GM08714 (cell line): Measurements from ENCODE around the gene ERGIC1.

Experiments
- H3K4me3 ChIP-seq: fragments of 200-500 bp; sonication (Bioruptor generic); 2 replicates; pipeline ENCODE4 v1.5.1; 2014; ENCODE audit warnings: mild to moderate bottlenecking, low read length, inconsistent platforms
- ZNF274 ChIP-seq: IDR thresholded peaks from 2 replicates; pipeline ENCODE4 v1.6.1; 2012; ENCODE audit warnings: mild to moderate bottlenecking, low read depth, low read length

ERGIC1 gene

GRCh38 chr5:172956936-172957335 lies 122.9 kb downstream of the ERGIC1 start:
- H3K4me3 ChIP-seq, result no peak overlapping the region
- no peak for TF ChIP-seq ZNF274

DNA sequence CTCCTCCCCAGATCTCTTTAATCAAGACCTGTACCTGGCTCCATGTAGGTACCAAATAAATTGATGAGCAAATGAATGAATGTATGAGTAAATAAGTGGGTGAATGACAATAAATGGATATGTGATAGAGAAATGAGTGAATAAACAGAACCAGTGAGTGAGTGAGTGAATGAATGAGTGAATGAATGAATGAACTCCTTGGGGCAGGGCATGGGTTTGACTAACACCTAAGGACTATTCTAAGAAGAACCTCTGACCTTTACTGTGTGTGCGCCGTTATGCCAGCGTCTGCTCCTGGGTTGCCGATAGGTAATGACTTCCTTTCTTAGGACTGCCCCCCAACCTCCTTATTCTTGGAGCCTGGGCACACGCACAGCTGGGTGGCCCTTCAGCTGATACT lies 123.4 kb downstream of the ERGIC1 start:
- no peak for TF ChIP-seq ZNF274
- H3K4me3 ChIP-seq, result no peak overlapping the region

GRCh38 chr5:172958331-172959046 lies 124.4 kb downstream of the ERGIC1 start:
- peak overlapping the region; percentile 88 for H3K4me3 ChIP-seq
- TF ChIP-seq ZNF274, result no peak

DNA sequence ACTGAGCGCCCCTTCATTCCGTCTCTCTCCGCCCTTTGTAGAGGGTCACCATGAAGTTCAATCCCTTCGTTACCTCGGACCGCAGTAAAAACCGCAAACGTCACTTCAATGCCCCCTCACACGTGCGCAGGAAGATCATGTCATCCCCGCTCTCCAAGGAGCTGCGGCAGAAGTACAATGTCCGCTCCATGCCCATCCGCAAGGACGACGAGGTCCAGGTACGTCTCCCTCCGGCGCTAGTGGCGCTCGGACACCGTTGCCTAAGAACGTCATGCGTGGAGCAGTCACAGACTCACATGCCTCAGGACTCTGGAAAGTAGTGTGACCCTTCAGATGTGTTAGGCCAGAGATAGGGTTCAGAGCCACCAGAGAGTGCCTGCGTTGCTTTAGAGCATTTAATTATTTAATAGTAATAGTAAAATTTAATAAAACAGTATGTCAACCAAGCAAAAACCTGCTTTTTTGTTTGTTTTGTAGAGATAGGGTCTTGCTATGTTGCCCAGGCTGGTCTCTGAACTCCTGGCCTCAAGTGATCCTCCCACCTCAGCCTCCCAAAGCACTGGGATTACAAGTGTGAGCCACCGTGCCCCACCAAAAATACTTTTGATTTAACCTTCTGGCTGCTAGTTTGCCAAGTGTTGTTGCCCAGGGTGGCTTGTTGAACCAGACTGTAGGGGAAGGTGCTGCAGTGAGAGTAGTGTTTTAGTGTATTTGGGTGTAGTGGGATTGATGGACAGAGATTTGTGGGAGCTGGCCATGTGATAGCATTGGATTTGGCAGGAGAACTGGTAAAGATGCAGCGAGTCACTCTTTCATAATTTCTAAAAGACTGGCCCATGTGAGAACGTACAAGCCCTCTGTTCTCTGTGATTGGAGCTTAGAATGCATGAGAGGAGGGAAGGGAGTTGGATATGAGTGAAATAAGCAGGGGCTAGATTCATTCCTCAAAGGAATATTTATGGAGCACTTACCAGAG lies 126.1 kb downstream of the ERGIC1 start:
- TF ChIP-seq ZNF274, result no peak
- peak overlapping the region; percentile 88 for H3K4me3 ChIP-seq

DNA sequence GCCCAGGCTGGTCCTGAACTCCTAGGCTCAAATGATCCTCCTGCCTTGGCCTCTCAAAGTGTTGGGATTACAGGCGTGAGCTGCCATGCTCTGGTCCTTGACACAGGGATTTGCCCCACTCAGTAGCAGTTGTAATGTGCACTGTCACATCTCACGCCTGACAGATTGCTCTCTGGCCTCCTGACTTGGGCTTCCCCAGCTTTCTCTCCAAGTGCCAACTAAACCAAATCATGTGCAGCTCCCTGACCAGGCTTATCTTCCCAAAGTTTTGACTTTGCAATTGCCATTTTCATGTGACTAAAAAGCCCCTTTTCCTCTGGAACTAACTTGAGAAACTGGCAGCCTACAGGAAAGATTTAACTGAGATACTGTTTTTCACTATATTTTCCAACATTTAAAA lies 135.9 kb downstream of the ERGIC1 start:
- TF ChIP-seq ZNF274, result no peak
- H3K4me3 ChIP-seq, result no peak overlapping the region

GRCh38 chr5:172971482-172971881 lies 137.4 kb downstream of the ERGIC1 start:
- no peak overlapping the region for H3K4me3 ChIP-seq
- no peak for TF ChIP-seq ZNF274

DNA sequence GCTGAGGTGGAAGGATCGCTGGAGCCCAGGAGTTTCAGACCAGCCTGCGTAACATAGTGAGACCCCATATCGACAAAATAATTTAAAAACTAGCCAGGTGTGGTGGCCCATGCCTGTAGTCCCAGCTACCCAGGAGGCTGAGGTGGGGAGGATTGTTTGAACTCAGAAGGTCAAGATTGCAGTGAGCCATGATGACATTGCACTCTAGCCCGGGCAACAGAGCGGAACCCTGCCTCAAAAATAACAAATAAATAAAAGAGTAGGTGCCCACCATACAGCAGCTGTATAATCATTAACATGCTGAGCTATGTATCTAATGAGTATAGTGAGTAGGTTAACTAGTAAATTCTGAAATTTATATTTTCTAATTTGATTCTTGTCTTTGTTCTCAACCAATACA lies 138.5 kb downstream of the ERGIC1 start:
- no peak overlapping the region for H3K4me3 ChIP-seq
- TF ChIP-seq ZNF274, result no peak

DNA sequence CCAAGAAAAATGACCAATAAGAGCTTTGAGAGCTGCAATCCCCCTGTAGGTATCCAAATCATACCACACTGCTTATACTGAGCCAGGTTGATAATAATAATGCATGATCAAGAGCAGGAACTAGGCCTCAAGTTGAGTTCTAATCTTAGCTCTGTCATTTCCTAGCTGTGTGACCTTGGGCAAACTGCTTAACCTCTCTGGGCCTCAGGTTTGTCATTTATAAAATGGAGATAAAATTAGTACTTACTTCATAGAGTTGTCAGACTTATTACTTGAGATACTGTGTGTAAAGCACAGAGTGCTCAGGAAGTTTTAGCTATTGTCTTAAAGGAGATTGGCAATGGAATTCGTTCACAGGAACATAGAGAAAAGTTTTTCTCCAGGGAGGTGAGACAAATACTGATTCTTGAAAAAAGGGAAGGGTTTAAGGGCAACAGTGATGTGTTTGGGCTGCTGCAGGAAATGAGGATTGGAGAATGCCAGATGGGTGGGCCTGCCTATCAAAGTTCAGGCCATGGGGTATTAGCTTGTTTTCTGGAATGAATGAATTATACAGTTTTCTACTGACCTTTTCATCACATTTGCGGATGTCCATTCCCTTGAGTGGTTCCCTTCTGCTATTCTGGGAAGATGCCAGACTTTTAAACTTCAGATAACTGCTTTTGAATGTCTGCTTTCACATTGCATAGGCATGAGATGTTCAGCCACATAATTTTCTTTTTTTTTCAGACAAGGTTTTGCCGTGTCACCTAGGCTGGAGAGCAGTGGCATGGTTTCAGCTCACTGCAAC lies 139.3 kb downstream of the ERGIC1 start:
- H3K4me3 ChIP-seq, result no peak overlapping the region
- no peak for TF ChIP-seq ZNF274

DNA sequence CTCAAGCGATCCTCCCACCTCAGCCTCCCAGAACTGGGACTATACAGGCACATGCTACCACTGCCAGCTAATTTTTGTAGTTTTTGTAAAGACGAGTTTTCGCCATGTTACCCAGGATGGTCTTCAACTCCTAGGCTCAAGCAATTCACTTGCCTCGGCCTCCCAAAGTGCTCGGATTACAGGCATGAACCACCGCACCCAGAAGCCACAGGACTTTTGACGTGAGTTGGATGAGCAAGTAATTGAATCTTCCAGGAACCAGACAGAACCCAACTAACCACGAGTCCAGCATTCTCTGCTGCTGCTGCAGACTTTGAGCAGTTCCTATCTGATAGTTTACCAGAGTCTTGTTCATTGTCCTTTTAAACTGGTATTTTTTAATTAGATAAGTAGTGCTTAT lies 139.9 kb downstream of the ERGIC1 start:
- TF ChIP-seq ZNF274, result no peak
- H3K4me3 ChIP-seq, result no peak overlapping the region

- TF ChIP-seq ZNF274, result no peak
Measured at GRCh38 chr5:172975289-172975688, 141.2 kb downstream of the ERGIC1 start.

GRCh38 chr5:172979778-172980177 lies 145.7 kb downstream of the ERGIC1 start:
- no peak for TF ChIP-seq ZNF274
- no peak overlapping the region for H3K4me3 ChIP-seq

More at GRCh38 chr5:172975289-172975688, 141.2 kb downstream of the ERGIC1 start:
- no peak overlapping the region for H3K4me3 ChIP-seq

- no peak overlapping the region for H3K4me3 ChIP-seq
- no peak for TF ChIP-seq ZNF274
Measured at GRCh38 chr5:172981931-172982330, 147.9 kb downstream of the ERGIC1 start.

DNA sequence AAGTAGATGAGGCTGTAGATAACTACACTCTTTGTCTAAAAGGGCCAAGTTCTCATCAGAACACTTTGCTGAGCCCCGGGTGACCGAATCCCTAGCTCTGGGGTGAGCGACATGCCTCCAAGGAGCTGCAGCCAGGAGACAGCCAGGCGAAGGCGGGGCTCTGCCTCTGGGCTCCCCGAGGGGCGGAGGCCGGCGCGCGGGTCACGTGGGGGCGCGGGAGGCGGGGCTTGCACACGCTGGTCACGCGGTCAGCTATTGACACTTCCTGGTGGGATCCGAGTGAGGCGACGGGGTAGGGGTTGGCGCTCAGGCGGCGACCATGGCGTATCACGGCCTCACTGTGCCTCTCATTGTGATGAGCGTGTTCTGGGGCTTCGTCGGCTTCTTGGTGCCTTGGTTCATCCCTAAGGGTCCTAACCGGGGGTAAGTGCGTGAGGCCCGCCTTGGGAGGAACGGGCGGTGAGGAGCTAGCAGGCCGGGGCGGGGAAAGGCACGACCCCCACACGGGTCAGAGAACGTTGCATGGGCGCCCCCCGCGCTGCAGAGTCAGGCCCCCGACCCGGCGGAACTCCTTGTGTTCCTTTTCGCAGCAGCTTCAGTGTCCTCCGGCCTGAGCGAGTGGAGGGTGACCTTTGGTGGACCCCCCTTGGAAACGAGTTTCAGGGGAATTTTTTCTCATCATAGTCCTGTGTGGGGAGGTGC lies 149.6 kb downstream of the ERGIC1 start, which contains the start of gene ATP6V0E1:
ATP6V0E1 (plus strand) TSS at position 230 of the 702 bp plus-strand sequence; CDS start at position 320, 90 bp downstream.
- peak within 1 kb of the TSS; percentile 87 for H3K4me3 ChIP-seq
- no peak for TF ChIP-seq ZNF274
